Neural crest cell (in vitro differentiated cells): ENCODE results near the gene FAM110D. TPM values are rescaled to one million over a fixed set of nuclear protein-coding genes. Genes with fewer than 3 reads are reported as not detected.

Experiments
- DNase-seq: peaks from one replicate; pipeline ENCODE4 v3.0.0; 2021; ENCODE audit warnings: low read depth, mixed read lengths, low spot score
- H3K27ac Mint-ChIP-seq: one replicate; pipeline ENCODE4 v1.8.0; 2021; ENCODE audit warnings: mild to moderate bottlenecking, mixed read lengths; ENCODE audit not compliant: unreplicated experiment
- H3K27me3 Mint-ChIP-seq: 2 replicates; pipeline ENCODE4 v1.8.0; 2021; ENCODE audit warnings: low read depth, mild to moderate bottlenecking, mixed read lengths
- H3K36me3 Mint-ChIP-seq: 2 replicates; pipeline ENCODE4 v1.8.0; 2021; ENCODE audit warnings: low read depth, mild to moderate bottlenecking, mixed read lengths
- H3K4me1 Mint-ChIP-seq: 2 replicates; pipeline ENCODE4 v1.8.0; 2021; ENCODE audit warnings: mixed read lengths
- H3K4me3 Mint-ChIP-seq: one replicate; pipeline ENCODE4 v1.8.0; 2021; ENCODE audit warnings: mild to moderate bottlenecking, mixed read lengths
- H3K9me3 Mint-ChIP-seq: 2 replicates; pipeline ENCODE4 v1.8.0; 2021; ENCODE audit warnings: mixed read lengths
- total RNA-seq: library from RNA; stranded (reverse); gene quantifications from 2 replicates; pipeline ENCODE4 v1.2.1, GENCODE V29; 2021
- TF ChIP-seq, protein P1 (sequence below): fragments of 200-600 bp; sonication (generic); conservative IDR thresholded peaks from 2 replicates; pipeline ENCODE4 v1.5.0; 2021; ENCODE audit warnings: antibody characterized with exemption, mild to moderate bottlenecking

The FAM110D gene
- total RNA-seq, 1 donor from 2014 or later, result 1.2 TPM

DNA sequence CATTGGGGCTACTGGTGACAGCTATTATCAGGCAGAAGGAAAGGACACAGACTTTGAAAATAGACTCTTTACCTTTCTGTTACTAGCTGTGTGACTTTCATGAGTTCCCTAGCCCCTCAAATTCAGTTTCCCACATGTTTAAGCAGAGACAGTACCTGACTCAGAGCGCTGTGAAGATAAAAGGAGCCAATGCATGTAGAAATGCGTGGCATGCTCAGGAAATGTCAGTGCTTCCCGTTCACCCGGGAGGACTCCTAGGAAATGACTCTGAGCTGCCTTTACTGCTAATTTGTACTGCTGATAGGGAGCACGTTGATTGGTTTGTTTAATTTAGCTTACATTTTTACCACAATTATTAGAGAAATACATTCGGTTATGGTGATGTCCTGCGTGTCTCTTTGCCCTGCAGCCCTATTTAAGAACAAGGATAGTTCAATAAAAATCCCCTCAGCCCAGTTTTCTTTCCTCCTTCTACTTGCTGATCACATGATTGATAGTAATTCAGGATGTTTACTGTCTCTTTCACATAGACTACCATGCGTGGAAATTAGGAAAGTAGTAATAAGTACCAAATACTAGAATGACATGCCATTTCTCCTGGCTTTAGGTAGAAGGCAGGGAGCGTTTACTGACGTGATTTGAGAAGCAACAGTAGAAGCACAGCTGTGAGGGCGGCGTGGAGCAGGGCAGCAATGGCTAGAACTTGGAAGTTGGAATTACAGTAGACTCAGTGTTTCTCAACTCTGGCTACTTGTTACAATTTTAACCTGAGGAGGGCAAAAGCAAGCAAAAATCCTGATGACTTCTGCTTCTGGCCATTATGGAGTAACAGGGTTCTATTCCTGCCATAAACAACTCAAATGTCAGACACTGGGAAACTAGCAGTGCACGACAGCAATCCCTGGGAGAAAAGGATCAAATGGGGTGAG is 31.4 kb upstream of the FAM110D start:
- no peak overlapping the region for H3K4me3 Mint-ChIP-seq

DNA sequence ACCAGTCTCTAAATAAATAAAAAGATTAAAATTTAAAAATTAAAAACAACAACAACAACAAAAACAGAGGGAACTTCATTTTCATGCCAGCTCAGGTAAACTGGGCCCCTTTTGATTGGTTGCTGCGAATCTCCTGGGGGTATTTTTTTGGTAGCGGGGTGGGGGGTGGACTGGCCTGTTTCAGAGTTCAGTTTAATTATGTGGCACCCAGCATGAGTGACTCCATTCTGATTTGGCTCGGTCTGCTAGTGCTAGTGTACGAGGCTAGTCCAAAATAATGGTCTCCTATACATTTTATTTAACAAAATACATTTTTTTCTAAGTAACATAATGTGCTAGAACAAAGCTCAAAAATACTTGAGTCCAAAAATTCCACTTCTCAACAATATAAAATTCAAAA is 29.1 kb upstream of the FAM110D start:
- H3K4me3 Mint-ChIP-seq, result no peak overlapping the region
- DNase-seq, result no peak
- TF ChIP-seq, protein P1, sequence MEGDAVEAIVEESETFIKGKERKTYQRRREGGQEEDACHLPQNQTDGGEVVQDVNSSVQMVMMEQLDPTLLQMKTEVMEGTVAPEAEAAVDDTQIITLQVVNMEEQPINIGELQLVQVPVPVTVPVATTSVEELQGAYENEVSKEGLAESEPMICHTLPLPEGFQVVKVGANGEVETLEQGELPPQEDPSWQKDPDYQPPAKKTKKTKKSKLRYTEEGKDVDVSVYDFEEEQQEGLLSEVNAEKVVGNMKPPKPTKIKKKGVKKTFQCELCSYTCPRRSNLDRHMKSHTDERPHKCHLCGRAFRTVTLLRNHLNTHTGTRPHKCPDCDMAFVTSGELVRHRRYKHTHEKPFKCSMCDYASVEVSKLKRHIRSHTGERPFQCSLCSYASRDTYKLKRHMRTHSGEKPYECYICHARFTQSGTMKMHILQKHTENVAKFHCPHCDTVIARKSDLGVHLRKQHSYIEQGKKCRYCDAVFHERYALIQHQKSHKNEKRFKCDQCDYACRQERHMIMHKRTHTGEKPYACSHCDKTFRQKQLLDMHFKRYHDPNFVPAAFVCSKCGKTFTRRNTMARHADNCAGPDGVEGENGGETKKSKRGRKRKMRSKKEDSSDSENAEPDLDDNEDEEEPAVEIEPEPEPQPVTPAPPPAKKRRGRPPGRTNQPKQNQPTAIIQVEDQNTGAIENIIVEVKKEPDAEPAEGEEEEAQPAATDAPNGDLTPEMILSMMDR, result no peak
- no peaks in the 10 kb centered on the region for H3K36me3 Mint-ChIP-seq
- H3K4me1 Mint-ChIP-seq, result peaks cover 4% of the 10 kb centered on the region
- H3K9me3 Mint-ChIP-seq, result no peaks in the 10 kb centered on the region
- no peak overlapping the region for H3K27ac Mint-ChIP-seq
- H3K27me3 Mint-ChIP-seq, result no peaks in the 10 kb centered on the region

More for the DNA sequence above, 31.4 kb upstream of the FAM110D start:
- H3K4me1 Mint-ChIP-seq, result peaks cover 4% of the 10 kb centered on the region
- H3K27me3 Mint-ChIP-seq, result no peaks in the 10 kb centered on the region
- no peak for DNase-seq
- H3K36me3 Mint-ChIP-seq, result no peaks in the 10 kb centered on the region
- H3K27ac Mint-ChIP-seq, result no peak overlapping the region
- H3K9me3 Mint-ChIP-seq, result no peaks in the 10 kb centered on the region
- TF ChIP-seq, protein P1, result no peak

DNA sequence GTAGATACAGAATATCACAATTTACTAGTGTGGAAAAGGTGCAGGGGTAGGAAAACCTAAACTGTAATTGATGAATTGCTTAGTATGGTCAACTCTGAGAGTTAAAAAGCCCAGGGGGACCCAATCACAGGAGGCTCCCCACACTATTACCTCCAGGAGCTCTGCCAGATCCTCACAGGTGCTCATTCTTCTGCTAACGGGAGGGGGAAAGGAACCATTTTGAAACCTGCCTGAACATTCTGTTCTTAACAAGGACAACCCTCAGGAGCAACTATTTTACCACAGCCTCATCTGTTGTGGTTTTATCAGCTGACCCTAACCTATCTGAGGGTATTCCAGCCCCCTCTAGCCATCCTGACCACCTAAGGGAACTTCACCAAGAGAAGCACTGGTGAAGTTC is 28.2 kb upstream of the FAM110D start:
- no peaks in the 10 kb centered on the region for H3K9me3 Mint-ChIP-seq
- no peak overlapping the region for H3K4me3 Mint-ChIP-seq
- TF ChIP-seq, protein P1, result no peak
- no peaks in the 10 kb centered on the region for H3K36me3 Mint-ChIP-seq
- DNase-seq, result no peak
- no peaks in the 10 kb centered on the region for H3K27me3 Mint-ChIP-seq
- H3K27ac Mint-ChIP-seq, result no peak overlapping the region
- peaks cover 4% of the 10 kb centered on the region for H3K4me1 Mint-ChIP-seq

DNA sequence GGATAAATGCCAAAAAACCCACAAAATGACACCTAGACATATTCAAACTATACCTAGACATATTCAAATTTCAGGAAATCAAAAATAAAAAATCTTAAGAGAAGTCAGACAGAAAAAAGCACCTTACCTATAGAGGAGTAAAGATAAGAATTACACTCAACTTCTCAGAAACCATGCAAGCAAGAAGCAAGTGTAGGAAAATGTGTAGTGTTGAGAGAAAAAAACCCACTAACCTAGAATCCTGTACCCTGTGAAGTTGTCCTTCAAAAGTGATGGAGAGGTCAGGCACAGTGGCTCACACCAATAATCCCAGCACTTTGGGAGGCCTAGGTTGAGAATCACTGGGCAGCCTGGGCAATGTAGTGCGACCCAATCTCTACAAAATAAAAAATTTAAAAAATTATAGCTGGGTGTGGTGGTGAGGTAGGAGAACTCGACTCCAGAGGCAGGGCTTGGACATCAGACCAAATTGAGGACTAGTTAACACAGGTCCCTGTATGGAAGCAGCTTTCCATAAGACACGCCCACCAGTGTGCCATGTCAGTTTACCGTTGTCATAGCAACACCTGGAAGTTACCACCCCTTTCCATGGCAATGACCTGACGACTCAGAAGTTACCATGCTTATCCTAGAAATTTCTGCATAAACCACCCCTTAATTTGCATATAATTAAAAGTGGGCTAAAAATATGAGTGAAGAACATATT is 26.6 kb upstream of the FAM110D start:
- Mint-ChIP-seq H3K4me1 (peaks cover 4% of the 10 kb centered on the region), H3K36me3 (no peaks in the 10 kb centered on the region), H3K27me3 (no peaks in the 10 kb centered on the region), H3K9me3 (no peaks in the 10 kb centered on the region), H3K27ac (no peak overlapping the region), H3K4me3 (no peak overlapping the region)
- no peak for DNase-seq
- TF ChIP-seq, protein P1, result no peak

DNA sequence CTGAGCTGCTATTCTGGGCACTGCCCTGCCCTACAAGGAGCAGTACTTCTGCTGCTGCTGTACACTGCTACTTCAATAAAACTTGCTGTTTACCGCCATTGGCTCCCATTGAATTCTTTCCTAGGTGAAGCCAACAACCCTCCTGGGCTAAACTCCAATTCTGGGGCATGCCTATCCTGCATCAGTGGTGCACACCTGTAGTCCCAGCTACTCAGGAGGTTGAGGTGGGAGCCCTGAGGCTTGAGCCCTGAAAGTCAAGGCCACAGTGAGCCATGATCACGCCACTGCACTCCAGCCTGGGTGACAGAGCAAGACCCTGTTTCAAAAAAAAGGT is 26.1 kb upstream of the FAM110D start:
- H3K36me3 Mint-ChIP-seq, result no peaks in the 10 kb centered on the region
- H3K4me1 Mint-ChIP-seq, result peaks cover 4% of the 10 kb centered on the region
- H3K4me3 Mint-ChIP-seq, result no peak overlapping the region
- H3K27ac Mint-ChIP-seq, result no peak overlapping the region
- TF ChIP-seq, protein P1, result no peak
- H3K27me3 Mint-ChIP-seq, result no peaks in the 10 kb centered on the region
- H3K9me3 Mint-ChIP-seq, result no peaks in the 10 kb centered on the region
- DNase-seq, result no peak
